Stimulated activated CD4-positive, alpha-beta T cell treated with anti-CD3 and anti-CD28 coated beads, Interleukin-12 subunit alpha, Interleukin-12 subunit beta, amount 100 ng/mL, for 24 hours (primary cell): ENCODE data around the gene TM4SF18.

ENCODE experiments used
- DNase-seq, 2 experiments: peaks; one replicate each; pipeline ENCODE4 v3.0.0-alpha.2; 2020; ENCODE audit warnings: low read depth in 2 of 2

Gene TM4SF18

GRCh38 chr3:149284034-149284433, 49.4 kb downstream of the TM4SF18 start:
- no peak for DNase-seq

GRCh38 chr3:149283401-149283800, 50.0 kb downstream of the TM4SF18 start:
- DNase-seq = no peak

GRCh38 chr3:149282836-149283235, 50.6 kb downstream of the TM4SF18 start:
- DNase-seq = no peak

GRCh38 chr3:149282322-149282721, 51.1 kb downstream of the TM4SF18 start:
- DNase-seq = no peak

- no peak for DNase-seq
Observed at GRCh38 chr3:149280671-149281349, 52.6 kb downstream of the TM4SF18 start.

GRCh38 chr3:149278911-149279310, 54.5 kb downstream of the TM4SF18 start:
- no peak for DNase-seq

GRCh38 chr3:149277331-149277813, 56.1 kb downstream of the TM4SF18 start:
- no peak for DNase-seq

- DNase-seq = no peak
Observed at GRCh38 chr3:149276619-149277018, 56.8 kb downstream of the TM4SF18 start.

- no peak for DNase-seq
Observed at GRCh38 chr3:149274220-149274619, 59.2 kb downstream of the TM4SF18 start.

GRCh38 chr3:149273096-149273751, 60.2 kb downstream of the TM4SF18 start:
- DNase-seq = no peak

- DNase-seq = no peak
Observed at GRCh38 chr3:149271669-149272068, 61.8 kb downstream of the TM4SF18 start.

GRCh38 chr3:149270180-149270579, 63.3 kb downstream of the TM4SF18 start:
- no peak for DNase-seq

- DNase-seq = no peak
Observed at GRCh38 chr3:149269687-149270086, 63.7 kb downstream of the TM4SF18 start.
